H1 (cell line): Measurements from ENCODE around the gene AGBL1. TPM values are rescaled to one million over a fixed set of nuclear protein-coding genes. Genes with fewer than 3 reads are reported as not detected.

ENCODE experiments used
- ATF2 ChIP-seq: IDR thresholded peaks from 2 replicates; pipeline ENCODE4 v1.6.1; 2012; ENCODE audit warnings: low read length, inconsistent platforms
- CHD2 ChIP-seq: IDR thresholded peaks from 2 replicates; pipeline ENCODE4 v1.6.1; 2012; ENCODE audit warnings: low read length, improper control_type of control experiment
- CHD7 ChIP-seq: fragments of 300-600 bp; sonication (generic); IDR thresholded peaks from 2 replicates; pipeline ENCODE4 v1.7.1; 2012; ENCODE audit warnings: low read length, moderate library complexity, mild to moderate bottlenecking, inconsistent platforms; ENCODE audit not compliant: insufficient replicate concordance
- FOSL1 ChIP-seq: IDR thresholded peaks from 2 replicates; pipeline ENCODE4 v1.6.1; 2011; ENCODE audit warnings: mild to moderate bottlenecking, low read depth, low read length, moderate library complexity; ENCODE audit not compliant: insufficient read depth
- GABPA ChIP-seq: IDR thresholded peaks from 2 replicates; pipeline ENCODE4 v1.6.1; 2011; ENCODE audit warnings: mild to moderate bottlenecking, low read length, moderate library complexity, borderline replicate concordance; ENCODE audit not compliant: insufficient read depth
- GTF2F1 ChIP-seq: IDR thresholded peaks from 2 replicates; pipeline ENCODE4 v1.6.1; 2012; ENCODE audit warnings: low read depth, low read length, improper control_type of control experiment, borderline replicate concordance
- KDM4A ChIP-seq: IDR thresholded peaks from one replicate; pipeline ENCODE4 v1.7.1; 2012; ENCODE audit warnings: low read depth, mild to moderate bottlenecking, moderate library complexity, low read length, inconsistent platforms; ENCODE audit not compliant: severe bottlenecking
- NANOG ChIP-seq: IDR thresholded peaks from 2 replicates; pipeline ENCODE4 v1.6.1; 2011; ENCODE audit warnings: low read length, low read depth, mild to moderate bottlenecking, inconsistent platforms; ENCODE audit not compliant: insufficient read depth, poor library complexity, severe bottlenecking
- POLR2AphosphoS5 ChIP-seq: IDR thresholded peaks from 2 replicates; pipeline ENCODE4 v1.6.1; 2011; ENCODE audit warnings: low read depth, low read length
- RFX5 ChIP-seq: IDR thresholded peaks from 2 replicates; pipeline ENCODE4 v1.6.1; 2011; ENCODE audit warnings: low read depth, low read length, improper control_type of control experiment, borderline replicate concordance
- polyA plus RNA-seq, 7 experiments: library from polyadenylated mRNA; depleted of rRNA in 3 of 7; stranded (reverse) in 5 of 7; unstranded in 2 of 7; fragments of >200 nt in 5 of 7; fragments of 200-250 nt in 2 of 7; gene quantifications; 1 replicate in 5 of 7; 2 replicates in 1 of 7; 4 replicates in 1 of 7; pipeline versions ENCODE4 v1.2.1 to v1.2.3, GENCODE V29; 2011 to 2013; ENCODE audit warnings: missing spikeins in 2 of 7, mixed read lengths in 2 of 7
- total RNA-seq: library from RNA; stranded (reverse); fragmentation: NEBNext Ultra II Directional; extraction: Animal tissue kit (Norgen Biotek cat#: 25700); gene quantifications from 2 replicates; pipeline ENCODE4 v1.2.1, GENCODE V29; 2021

Gene AGBL1
- total and polyA plus RNA-seq, 2 of the 8 experiments (the other 6 are each of a cell fraction or from before 2014, with no cell fraction given) = not detected

GRCh38 chr15:86865920-86866319, 786.2 kb downstream of the AGBL1 start (continued):
- TF ChIP-seq CHD7 (no peak), ATF2 (no peak), RFX5 (no peak), GABPA (no peak), GTF2F1 (no peak), FOSL1 (no peak), NANOG (no peak), CHD2 (no peak), POLR2AphosphoS5 (no peak), KDM4A (no peak)
